NCI-H1436 treated with DMSO at 0.1 percent for 48 hours (cell line): ENCODE results near the gene PNPLA2.

Experiments
- DNase-seq: peaks from one replicate; lab custom pipeline; 2025; lab: John Stamatoyannopoulos, UW

Gene PNPLA2

GRCh38 chr11:798093-798713 lies 20.5 kb upstream of the PNPLA2 start, which contains the start of gene SLC25A22:
TSS of gene SLC25A22 (minus strand) at chr11:798281. CDS start at chr11:795006, 3,275 bp downstream.
- DNase-seq = no peak

DNA sequence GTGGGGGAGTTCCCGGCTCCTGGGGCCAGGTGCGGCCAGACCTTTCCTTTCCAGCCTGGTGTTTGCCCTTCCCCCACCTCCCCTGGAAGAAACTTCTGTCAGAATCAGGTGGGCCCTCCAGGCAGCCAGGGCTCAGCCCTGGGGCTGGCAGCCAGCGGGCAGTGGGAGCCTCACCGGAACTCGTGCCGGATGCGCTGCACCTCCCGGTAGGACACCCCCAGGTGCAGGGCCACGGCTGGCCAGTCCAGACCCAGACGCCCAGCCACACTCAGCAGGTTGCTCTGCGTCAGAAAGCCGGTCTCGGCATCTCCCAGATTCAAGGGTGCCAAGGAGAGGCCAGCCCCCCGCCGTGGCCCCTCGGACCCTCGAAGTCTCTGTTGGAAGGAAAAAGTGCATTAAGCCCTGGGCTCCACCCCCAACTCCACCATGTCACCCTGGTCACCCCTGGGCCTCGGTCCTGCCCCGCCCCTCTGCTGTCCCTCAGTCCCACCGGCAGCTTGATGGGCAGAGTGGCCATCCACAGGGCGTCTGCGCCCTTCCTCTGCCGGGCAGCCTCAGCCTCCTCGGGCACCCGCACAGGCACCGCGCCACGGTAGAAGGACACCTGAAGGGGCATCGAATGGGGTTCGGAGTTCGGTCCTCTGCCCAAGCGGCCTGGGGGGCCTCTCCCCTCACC lies 18.9 kb upstream of the PNPLA2 start:
- no peak for DNase-seq

DNA sequence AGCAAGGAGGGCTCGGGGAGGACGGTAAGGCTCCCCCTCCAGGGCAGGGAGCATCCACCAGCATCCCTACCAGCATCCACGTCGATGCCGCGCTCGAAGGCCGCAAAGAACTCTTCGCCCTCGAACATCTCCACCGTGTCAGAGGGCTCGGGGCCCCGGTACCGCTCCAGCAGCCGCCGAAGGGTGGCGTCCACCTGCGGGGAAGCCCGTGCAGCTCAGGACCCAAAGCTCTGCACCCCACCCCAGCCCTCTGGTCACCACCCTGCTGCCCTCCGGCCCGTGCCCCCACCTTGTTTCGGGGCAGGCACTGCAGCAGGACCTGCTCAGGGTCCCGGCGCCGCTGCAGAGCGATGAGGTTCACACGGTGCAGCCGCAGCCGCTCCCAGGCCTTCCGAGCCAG lies 18.2 kb upstream of the PNPLA2 start:
- DNase-seq = no peak

- no peak for DNase-seq
Observed at GRCh38 chr11:801097-801780, 17.5 kb upstream of the PNPLA2 start.

GRCh38 chr11:802018-802617 lies 16.6 kb upstream of the PNPLA2 start:
- DNase-seq = no peak

DNA sequence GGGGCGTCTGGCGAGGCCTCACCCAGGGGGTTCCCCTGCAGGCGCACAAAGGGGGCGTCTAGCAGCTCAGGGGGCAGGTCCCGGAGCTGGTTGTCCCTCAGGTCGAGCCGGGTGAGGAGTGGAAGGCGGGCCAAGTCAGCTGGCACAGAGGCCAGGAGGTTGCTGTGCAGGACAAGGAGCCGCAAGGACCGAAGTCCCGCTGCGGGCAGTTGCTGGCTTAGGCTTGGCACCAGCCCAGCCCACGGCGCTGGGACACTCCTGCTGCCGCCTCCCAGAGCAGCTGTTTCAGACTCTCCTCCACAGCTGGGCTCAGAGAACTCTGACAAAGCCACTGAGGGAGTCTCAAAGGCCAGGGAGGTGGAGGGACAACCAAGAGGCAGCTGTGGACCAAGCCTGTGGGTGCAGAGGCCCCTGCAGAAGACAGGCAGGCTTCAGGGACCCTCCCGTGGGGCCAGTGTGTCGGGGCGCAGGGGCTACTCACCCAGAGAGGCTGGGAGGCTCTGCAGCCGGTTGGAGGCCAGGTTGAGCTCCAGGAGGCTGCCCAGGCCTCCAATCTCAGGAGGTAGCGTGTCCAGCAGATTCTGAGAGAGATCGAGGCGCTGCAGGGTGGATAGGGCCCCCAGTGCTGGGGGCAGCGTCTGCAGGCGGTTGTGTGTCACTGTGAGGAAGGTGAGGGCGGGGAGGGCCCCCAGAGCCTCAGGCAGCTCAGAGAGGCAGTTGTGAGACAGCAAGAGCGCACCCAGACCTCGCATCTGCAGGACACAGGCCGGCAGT lies 15.8 kb upstream of the PNPLA2 start:
- DNase-seq = no peak

DNA sequence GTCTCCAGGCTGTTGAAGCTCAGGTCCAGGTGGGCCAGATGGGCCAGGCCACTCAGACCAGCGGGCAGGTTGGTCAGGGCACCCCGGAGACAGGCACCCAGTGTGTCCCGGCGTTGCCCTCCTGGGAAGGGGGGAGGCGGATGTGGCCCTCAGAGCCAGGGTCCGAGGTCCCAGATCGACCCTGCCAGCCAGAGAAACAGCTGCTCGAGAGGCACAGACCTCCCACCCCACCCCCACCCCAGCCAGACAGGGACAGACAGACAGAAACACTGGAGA lies 15.3 kb upstream of the PNPLA2 start:
- no peak for DNase-seq

- no peak for DNase-seq
Observed at GRCh38 chr11:803770-804598, 14.7 kb upstream of the PNPLA2 start.

GRCh38 chr11:804599-804964 lies 14.1 kb upstream of the PNPLA2 start:
- DNase-seq = no peak

- no peak for DNase-seq
Observed at GRCh38 chr11:808427-809286, 10.1 kb upstream of the PNPLA2 start.

DNA sequence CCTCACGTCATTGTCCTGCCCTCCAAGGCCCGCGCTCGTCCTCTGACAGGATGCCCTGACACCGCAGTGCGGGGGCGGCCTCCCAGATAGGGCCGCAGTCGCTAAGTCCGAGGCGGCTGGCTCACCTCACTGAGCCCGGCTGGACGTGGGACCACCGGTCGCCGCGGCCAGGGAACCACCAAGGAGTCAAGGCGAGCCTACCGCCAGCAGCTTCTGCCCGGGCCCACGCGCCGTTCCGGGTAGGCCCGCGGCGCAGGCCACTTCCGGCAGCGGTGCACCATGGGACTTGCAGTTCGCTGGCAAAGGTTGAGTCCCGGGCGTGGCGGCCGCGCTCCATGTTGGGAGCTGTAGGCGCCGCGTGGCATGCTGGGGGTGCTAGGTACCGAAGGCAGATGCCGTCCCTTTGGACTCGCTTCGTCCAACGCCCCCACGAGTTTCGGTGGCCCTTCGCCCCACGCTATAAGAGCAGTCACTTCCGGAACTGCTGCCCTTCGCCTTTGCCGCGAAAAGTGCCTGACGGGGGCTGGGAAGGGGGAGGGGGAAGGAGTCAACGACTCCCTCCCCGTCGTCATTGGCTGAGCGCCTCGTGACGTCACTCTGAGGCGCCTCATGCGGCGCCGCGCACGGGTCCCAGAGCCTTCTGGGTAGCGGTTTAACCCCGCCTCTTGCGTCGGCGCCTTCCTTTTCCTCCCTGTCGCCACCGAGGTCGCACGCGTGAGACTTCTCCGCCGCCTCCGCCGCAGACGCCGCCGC lies 9.3 kb upstream of the PNPLA2 start, which contains the start of gene RPLP2:
TSS of gene RPLP2 (plus strand) at position 681 of the 753 bp plus-strand sequence. CDS start 268 bp downstream, outside the sequence.
- peak; percentile 83 for DNase-seq

DNA sequence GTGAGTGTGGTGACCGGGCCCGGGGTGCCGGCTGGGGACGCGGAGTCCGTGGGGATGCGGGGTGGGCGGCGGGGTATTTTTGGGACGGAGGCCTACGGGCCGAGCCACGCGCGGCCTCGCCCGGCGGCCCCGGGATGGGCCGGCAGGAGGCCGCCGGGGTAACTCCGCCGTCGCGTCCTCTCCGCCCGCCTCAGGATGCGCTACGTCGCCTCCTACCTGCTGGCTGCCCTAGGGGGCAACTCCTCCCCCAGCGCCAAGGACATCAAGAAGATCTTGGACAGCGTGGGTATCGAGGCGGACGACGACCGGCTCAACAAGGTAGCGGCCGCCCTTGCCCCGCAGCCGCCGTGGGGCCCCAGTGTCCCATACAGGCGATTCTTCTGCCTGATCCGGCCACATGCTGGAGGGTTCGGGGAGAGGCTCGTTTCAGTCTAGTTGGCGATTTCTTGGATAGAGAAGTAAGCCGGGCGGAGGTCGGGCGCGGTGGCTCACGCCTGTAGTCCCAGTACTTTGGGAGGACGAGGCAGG lies 8.6 kb upstream of the PNPLA2 start:
- no peak for DNase-seq

DNA sequence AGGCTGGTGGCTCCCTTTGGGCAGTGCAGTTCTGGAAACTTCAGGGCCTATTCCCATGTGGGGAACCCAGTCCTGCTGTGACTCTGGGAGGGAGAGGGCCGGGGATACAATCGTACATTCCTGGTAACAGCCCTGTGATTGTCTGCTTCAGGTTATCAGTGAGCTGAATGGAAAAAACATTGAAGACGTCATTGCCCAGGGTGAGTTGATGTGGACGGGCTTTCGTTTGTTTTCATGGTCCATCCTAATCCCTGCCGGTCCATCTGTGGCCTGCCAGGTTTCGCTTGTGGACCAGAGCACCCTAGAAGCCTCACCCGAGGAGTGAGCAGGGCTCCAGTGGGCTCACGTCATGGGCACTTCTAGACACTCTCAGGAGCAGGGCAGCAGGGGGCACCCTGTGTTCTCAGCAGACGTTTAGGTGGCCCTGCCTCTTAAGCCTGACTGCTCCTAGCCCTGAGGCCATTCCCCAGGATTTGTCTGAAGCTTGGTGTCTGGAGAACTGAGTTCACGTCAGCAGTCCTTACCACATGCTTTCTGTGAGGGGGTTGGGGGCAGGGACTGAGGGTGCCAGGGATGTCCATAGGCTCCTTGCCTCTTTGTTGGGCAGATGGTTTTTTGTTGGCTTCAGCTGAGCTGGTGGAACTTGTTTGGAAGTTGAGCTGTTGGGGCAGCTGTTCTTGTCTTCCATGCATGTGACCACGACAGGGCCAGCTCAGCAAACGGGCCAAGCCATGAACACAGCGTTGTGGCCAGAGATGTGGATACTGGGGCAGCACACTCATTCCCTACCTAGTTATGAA lies 7.1 kb upstream of the PNPLA2 start:
- DNase-seq = no peak

DNA sequence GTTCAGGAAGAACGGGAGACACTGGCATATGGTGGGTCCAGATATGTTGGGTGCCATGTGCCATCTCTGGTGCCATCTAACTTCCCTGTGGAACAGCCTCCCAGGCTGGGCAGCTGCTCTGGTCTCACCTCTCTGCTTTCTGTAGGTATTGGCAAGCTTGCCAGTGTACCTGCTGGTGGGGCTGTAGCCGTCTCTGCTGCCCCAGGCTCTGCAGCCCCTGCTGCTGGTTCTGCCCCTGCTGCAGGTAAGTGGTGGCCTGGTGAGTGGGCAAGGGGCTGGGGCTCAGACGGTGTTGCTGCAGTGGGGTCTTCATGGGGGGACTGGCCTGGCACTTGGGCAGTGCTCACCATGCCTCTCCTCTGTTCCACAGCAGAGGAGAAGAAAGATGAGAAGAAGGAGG lies 6.3 kb upstream of the PNPLA2 start:
- no peak for DNase-seq

- DNase-seq = no peak
Observed at GRCh38 chr11:813072-813455, 5.7 kb upstream of the PNPLA2 start.

GRCh38 chr11:813456-814096 lies 5.1 kb upstream of the PNPLA2 start:
- DNase-seq = no peak

GRCh38 chr11:815675-816432 lies 2.9 kb upstream of the PNPLA2 start:
- DNase-seq = no peak
